Epithelial cell of esophagus (primary cell): ENCODE results near the gene TBC1D20.

Source experiments
- DNase-seq: peaks from one replicate; pipeline ENCODE4 v3.0.0; 2010; ENCODE audit warnings: low read depth
- H3K4me3 ChIP-seq: 2 replicates; pipeline ENCODE4 v1.5.1; 2011; ENCODE audit warnings: mild to moderate bottlenecking, low read length, control low read depth
- TF ChIP-seq, protein P1 (sequence below): IDR thresholded peaks from 2 replicates; pipeline ENCODE4 v1.5.1; 2011; ENCODE audit warnings: low read depth, mild to moderate bottlenecking, low read length, control low read depth, inconsistent platforms; ENCODE audit not compliant: insufficient read depth; ENCODE audit errors: missing control alignments

The TBC1D20 gene

DNA sequence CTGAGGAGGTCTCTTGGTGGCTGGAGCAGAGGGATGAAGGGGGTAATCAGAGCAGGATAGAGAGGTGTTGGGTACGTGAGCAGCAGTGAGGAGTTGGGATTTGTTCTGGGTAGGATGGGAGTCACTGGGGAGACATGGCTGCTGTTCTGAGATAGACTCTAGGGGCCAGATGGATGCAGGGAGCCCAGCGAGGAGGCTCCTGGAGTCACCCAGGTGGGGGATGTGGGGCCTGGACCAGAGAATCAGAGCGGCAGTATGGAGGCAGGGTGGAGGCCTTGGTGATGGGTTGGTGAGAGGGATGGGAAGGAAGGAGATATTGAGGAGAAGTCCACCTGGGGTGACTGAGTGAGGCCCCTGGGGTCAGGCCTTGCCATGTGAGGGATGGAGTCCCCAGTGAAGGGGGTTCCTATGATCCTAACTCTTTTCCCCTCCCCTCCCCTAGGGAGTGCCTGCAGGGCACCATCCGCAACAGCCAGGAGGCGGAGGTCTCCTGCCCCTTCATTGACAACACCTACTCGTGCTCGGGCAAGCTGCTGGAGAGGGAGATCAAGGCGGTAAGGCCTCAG is 40.6 kb downstream of the TBC1D20 start:
- TF ChIP-seq, protein P1, sequence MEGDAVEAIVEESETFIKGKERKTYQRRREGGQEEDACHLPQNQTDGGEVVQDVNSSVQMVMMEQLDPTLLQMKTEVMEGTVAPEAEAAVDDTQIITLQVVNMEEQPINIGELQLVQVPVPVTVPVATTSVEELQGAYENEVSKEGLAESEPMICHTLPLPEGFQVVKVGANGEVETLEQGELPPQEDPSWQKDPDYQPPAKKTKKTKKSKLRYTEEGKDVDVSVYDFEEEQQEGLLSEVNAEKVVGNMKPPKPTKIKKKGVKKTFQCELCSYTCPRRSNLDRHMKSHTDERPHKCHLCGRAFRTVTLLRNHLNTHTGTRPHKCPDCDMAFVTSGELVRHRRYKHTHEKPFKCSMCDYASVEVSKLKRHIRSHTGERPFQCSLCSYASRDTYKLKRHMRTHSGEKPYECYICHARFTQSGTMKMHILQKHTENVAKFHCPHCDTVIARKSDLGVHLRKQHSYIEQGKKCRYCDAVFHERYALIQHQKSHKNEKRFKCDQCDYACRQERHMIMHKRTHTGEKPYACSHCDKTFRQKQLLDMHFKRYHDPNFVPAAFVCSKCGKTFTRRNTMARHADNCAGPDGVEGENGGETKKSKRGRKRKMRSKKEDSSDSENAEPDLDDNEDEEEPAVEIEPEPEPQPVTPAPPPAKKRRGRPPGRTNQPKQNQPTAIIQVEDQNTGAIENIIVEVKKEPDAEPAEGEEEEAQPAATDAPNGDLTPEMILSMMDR: no peak

GRCh38 chr20:420721-421574 is 41.4 kb downstream of the TBC1D20 start:
- H3K4me3 ChIP-seq: no peak overlapping the region
- TF ChIP-seq, protein P1: no peak

More for the DNA sequence above, 40.6 kb downstream of the TBC1D20 start:
- no peak for DNase-seq
- no peak overlapping the region for H3K4me3 ChIP-seq

GRCh38 chr20:420166-420620 is 42.1 kb downstream of the TBC1D20 start:
- DNase-seq: no peak
- TF ChIP-seq, protein P1: no peak
- H3K4me3 ChIP-seq: no peak overlapping the region

More at GRCh38 chr20:420721-421574, 41.4 kb downstream of the TBC1D20 start:
- no peak for DNase-seq

DNA sequence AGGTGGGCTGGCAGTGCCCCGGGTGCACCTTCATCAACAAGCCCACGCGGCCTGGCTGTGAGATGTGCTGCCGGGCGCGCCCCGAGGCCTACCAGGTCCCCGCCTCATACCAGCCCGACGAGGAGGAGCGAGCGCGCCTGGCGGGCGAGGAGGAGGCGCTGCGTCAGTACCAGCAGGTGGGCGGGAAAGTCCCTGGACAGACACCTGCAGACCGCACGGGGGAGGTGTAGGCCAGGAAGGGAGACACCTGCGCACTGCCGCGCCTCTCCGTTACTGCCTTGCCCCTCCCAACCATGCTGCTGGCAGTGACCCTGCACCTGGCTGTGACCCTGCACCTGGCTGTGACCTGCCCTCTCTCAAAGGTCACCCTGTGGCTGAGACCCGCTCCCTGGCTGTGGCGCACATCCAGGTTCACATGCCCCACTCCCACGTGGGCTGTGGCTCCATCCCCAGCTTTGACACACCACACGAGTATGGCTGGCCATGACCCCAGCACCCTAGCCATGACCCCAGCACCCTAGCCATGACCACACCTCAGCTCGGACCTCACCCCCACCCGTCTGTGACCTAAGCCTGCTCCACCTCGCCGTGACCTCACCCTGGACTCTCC is 42.7 kb downstream of the TBC1D20 start:
- DNase-seq: no peak
- TF ChIP-seq, protein P1: no peak
- H3K4me3 ChIP-seq: no peak overlapping the region

DNA sequence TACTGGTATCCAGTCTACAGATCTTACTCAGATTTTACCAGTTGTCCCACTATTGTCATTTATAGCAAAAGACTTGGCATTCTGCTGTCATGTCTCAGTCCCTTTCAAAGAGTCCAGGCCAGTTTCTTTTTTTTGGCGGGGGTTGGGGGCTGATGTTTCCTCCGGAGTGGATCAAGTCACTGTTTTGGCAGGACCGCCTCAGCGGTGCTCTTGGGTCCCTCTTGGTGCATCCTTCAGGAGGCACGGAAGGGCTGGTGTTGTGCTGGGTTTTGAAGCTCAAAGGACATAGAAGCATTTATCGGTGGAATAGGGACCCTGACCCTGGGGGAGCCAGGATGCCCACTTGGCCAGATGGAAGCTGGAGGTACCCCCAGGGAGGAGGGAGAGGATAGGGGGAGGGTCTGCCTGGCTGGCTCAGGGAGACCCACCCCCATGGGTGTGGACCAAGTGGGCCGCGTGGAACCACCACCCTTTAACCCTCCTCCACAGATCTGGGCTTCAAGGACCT is 43.4 kb downstream of the TBC1D20 start:
- H3K4me3 ChIP-seq: no peak overlapping the region
- DNase-seq: no peak

GRCh38 chr20:417801-418342 is 44.5 kb downstream of the TBC1D20 start:
- H3K4me3 ChIP-seq: no peak overlapping the region
- no peak for DNase-seq
- TF ChIP-seq, protein P1: no peak

More for the DNA sequence above, 43.4 kb downstream of the TBC1D20 start:
- TF ChIP-seq, protein P1: no peak
